HUES6 (cell line): Measurements from ENCODE around the gene SLC45A2.
"Not testable (repeated sequence)": the region's sequence is repeated elsewhere in the genome, so short reads cannot be mapped to it uniquely, and the experiment has no call there.

ENCODE experiments used
- H3K27ac ChIP-seq: 2 replicates; pipeline ENCODE4 v1.7.0; 2013; ENCODE audit warnings: low read depth, mild to moderate bottlenecking, low read length, inconsistent platforms
- H3K27me3 ChIP-seq: 2 replicates; pipeline ENCODE4 v1.6.1; 2013; ENCODE audit warnings: low read length; ENCODE audit not compliant: control insufficient read depth, insufficient read depth
- H3K36me3 ChIP-seq: 2 replicates; pipeline ENCODE4 v1.6.1; 2013; ENCODE audit warnings: low read length; ENCODE audit not compliant: control insufficient read depth, insufficient read depth
- H3K4me1 ChIP-seq: 2 replicates; pipeline ENCODE4 v1.6.1; 2013; ENCODE audit warnings: low read length; ENCODE audit not compliant: control insufficient read depth, insufficient read depth
- H3K4me3 ChIP-seq: 2 replicates; pipeline ENCODE4 v1.5.1; 2013; ENCODE audit warnings: low read depth, low read length
- H3K9ac ChIP-seq: one replicate; pipeline ENCODE4 v1.6.1; 2013; ENCODE audit warnings: mild to moderate bottlenecking, low read length
- H3K9me3 ChIP-seq: 2 replicates; pipeline ENCODE4 v1.6.1; 2013; ENCODE audit warnings: low read depth, low read length; ENCODE audit not compliant: control insufficient read depth, insufficient read depth

The SLC45A2 gene

DNA sequence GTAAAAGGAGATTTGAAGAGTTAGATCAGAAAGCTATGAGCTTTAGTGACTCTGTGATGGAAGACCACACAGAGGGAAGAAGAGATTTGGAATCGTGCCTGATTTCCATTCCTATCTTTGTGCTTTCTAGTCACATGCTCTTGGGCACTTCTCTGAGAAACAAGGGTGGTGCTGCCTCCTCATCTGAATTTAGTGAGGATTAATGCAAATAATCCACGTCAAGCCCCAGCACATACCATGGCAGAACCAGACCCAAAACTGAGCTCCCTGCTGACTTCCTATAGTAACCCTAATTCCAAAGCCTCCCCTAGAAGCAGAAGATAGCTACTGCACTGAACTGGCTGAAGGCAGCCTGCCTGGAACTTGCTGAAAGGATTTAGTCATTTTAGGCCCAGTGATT, 17.7 kb downstream of the SLC45A2 start:
- no peaks in the 10 kb centered on the region for H3K9me3 ChIP-seq
- peaks cover 3% of the 10 kb centered on the region; the same call in 1 of the 2 replicates for H3K4me1 ChIP-seq
- no peaks in the 10 kb centered on the region for H3K27me3 ChIP-seq
- no peaks in the 10 kb centered on the region for H3K36me3 ChIP-seq
- no peak overlapping the region for H3K9ac ChIP-seq
- H3K27ac ChIP-seq: no peak overlapping the region
- no peak overlapping the region for H3K4me3 ChIP-seq

GRCh38 chr5:33964132-33964700, 20.3 kb downstream of the SLC45A2 start:
- Histone ChIP-seq H3K9ac (no peak overlapping the region), H3K4me3 (no peak overlapping the region), H3K27ac (no peak overlapping the region), H3K27me3 (no peaks in the 10 kb centered on the region), H3K36me3 (no peaks in the 10 kb centered on the region), H3K4me1 (no peaks in the 10 kb centered on the region), H3K9me3 (no peaks in the 10 kb centered on the region)

- Histone ChIP-seq H3K4me3 (no peak overlapping the region), H3K27me3 (no peaks in the 10 kb centered on the region), H3K27ac (no peak overlapping the region), H3K4me1 (peaks cover 13% of the 10 kb centered on the region; the same call in 1 of the 2 replicates), H3K9ac (no peak overlapping the region), H3K36me3 (no peaks in the 10 kb centered on the region), H3K9me3 (peaks cover 11% of the 10 kb centered on the region)
These were observed 26.3 kb downstream of the SLC45A2 start for GRCh38 chr5:33958176-33958575.

DNA sequence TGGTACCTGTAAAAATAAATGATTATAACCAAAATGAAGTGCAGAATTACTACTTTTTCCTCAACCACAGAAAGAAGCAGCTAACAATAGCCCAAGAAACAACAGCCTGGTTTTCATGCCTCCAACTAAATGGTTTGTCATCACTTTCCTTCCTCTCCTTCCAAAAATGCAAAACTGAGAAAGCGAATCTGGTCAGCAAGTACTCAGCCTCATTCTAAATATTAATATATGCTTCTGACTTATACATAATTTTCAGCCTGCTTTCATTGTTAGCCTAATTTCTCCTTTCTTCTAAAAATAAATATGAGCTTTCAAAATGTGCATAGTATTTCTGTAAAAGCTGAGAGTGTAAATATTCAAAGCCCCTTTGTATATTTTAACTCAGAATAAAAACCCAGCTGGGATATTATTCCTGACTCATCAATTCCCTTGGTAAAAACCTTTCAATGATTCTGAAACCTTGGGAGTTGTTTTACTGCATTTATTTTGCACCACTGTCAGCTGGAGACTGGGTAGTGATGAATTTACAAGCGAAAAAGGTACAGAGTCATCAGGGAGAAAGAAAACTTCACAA, 26.8 kb downstream of the SLC45A2 start:
- peaks cover 11% of the 10 kb centered on the region for H3K9me3 ChIP-seq
- no peak overlapping the region for H3K9ac ChIP-seq
- H3K4me3 ChIP-seq: no peak overlapping the region
- no peaks in the 10 kb centered on the region for H3K27me3 ChIP-seq
- H3K4me1 ChIP-seq: peaks cover 13% of the 10 kb centered on the region; the same call in 1 of the 2 replicates
- no peaks in the 10 kb centered on the region for H3K36me3 ChIP-seq
- no peak overlapping the region for H3K27ac ChIP-seq

GRCh38 chr5:33952175-33952574, 32.3 kb downstream of the SLC45A2 start:
- not testable (repeated sequence) for H3K36me3 ChIP-seq, H3K27me3 ChIP-seq, H3K4me3 ChIP-seq, H3K4me1 ChIP-seq, H3K27ac ChIP-seq, H3K9ac ChIP-seq
- H3K9me3 ChIP-seq: peaks cover 11% of the 10 kb centered on the region

GRCh38 chr5:33944543-33945132, 39.9 kb downstream of the SLC45A2 start:
- H3K4me1 ChIP-seq: peaks cover 5% of the 10 kb centered on the region; the same call in 1 of the 2 replicates
- H3K9me3 ChIP-seq: no peaks in the 10 kb centered on the region
- no peaks in the 10 kb centered on the region for H3K36me3 ChIP-seq
- H3K27me3 ChIP-seq: peaks cover 4% of the 10 kb centered on the region; the same call in 1 of the 2 replicates
- no peak overlapping the region for H3K27ac ChIP-seq
- no peak overlapping the region for H3K4me3 ChIP-seq
- no peak overlapping the region for H3K9ac ChIP-seq

DNA sequence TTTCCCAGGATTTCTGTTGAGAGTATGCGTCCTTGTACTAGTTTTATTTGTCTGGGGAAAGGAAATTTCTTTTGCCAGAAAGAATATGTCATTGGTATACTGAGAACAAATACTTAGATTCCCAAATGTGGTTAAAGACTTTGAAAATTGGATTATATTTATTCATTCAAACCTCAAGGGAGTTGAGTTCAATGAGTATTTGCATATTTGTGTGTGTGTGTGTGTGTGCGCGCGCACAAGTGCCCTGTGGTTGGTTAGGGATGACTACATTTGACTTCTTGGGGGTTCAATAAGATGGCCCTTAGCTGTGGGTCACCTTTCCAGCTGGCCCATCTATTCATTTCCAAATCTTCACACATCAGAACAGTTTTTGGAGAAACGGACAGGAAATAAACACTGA, 43.4 kb downstream of the SLC45A2 start:
- Histone ChIP-seq H3K4me1 (peaks cover 5% of the 10 kb centered on the region; the same call in 1 of the 2 replicates), H3K4me3 (no peak overlapping the region), H3K27ac (no peak overlapping the region), H3K9me3 (no peaks in the 10 kb centered on the region), H3K36me3 (no peaks in the 10 kb centered on the region), H3K27me3 (peaks cover 32% of the 10 kb centered on the region), H3K9ac (no peak overlapping the region)

GRCh38 chr5:33939556-33940262, 44.8 kb downstream of the SLC45A2 start:
- Histone ChIP-seq H3K36me3 (no peaks in the 10 kb centered on the region), H3K4me1 (peaks cover 4% of the 10 kb centered on the region; the same call in 1 of the 2 replicates), H3K27ac (no peak overlapping the region), H3K9ac (no peak overlapping the region), H3K4me3 (no peak overlapping the region), H3K9me3 (no peaks in the 10 kb centered on the region), H3K27me3 (peaks cover 43% of the 10 kb centered on the region)

DNA sequence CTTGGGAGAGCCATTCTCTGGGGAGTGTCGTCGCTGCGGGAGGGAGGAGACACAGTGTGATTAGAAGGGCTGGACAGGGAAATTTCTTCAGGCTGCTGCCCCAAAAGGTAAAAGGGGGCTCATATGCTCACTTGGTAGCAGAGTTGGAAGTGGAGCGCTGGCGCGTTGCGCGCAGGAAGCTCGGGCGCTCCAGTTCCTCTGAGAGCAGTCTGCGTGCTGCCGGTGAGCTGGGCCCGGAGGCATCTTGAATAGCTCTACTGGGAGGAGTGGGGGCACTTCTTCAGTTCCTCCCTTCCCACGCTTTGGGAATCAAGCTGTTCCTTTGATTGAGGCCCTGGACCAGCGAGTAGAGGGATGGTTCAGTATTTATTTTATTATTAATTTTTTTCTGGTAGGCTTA, 45.6 kb downstream of the SLC45A2 start:
- Histone ChIP-seq H3K9me3 (no peaks in the 10 kb centered on the region), H3K9ac (no peak overlapping the region), H3K27me3 (peaks cover 43% of the 10 kb centered on the region), H3K4me1 (no peaks in the 10 kb centered on the region), H3K27ac (no peak overlapping the region), H3K4me3 (no peak overlapping the region), H3K36me3 (no peaks in the 10 kb centered on the region)

- H3K4me1 ChIP-seq: no peaks in the 10 kb centered on the region
- H3K27ac ChIP-seq: no peak overlapping the region
- peaks cover 43% of the 10 kb centered on the region for H3K27me3 ChIP-seq
- H3K4me3 ChIP-seq: no peak overlapping the region
- H3K36me3 ChIP-seq: no peaks in the 10 kb centered on the region
- H3K9me3 ChIP-seq: no peaks in the 10 kb centered on the region
- H3K9ac ChIP-seq: no peak overlapping the region
These were observed 46.0 kb downstream of the SLC45A2 start for GRCh38 chr5:33938507-33938796.
